Cardiac septum (tissue), 1 donor: ENCODE data around the gene DNAJC17. TPM values are rescaled to one million over a fixed set of nuclear protein-coding genes. Genes with fewer than 3 reads are reported as not detected.

Experiments
- DNase-seq: peaks from one replicate; pipeline ENCODE4 v3.0.0-alpha.2; 2020; ENCODE audit warnings: low spot score
- intact Hi-C: fragments of 100-400 bp; cut with DNase I; formaldehyde crosslinking; loops from one replicate; pipeline ENCODE4 v1.14.0; 2022
- total RNA-seq: library from RNA; stranded (reverse); fragmentation: NEBNext Ultra II Directional; extraction: Animal tissue kit (Norgen Biotek cat#: 25700); gene quantifications from one replicate; pipeline ENCODE4 v1.2.1, GENCODE V29; 2021
- donor health status: DM: no; HTN: no; CAD: no.

Gene DNAJC17
- total RNA-seq, 1 donor from 2014 or later = 19.1 TPM

- DNase-seq = no peak
- intact Hi-C loops = no loop called here
These were observed 28.7 kb upstream of the DNAJC17 start for GRCh38 chr15:40836020-40836419.

DNA sequence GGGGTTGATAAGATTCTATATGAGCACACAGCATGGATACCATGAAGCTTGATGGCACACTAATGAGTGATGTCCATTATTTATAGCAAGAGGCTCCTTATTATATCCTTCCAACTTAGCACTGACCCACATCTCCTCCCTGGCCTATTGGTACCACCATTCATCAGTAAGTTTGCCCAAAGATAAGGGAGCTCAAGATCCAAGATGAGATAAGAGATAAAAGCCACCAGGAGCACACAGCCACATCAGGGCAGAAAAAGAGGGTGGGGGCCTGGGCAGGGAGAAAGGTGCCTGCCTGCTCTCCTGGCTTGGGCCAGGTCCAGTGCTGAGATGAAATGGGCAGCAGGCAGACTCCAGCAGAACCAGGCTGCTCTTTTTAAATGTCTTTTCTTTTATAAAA lies 25.6 kb upstream of the DNAJC17 start:
- intact Hi-C loops = no loop called here
- no peak for DNase-seq

DNA sequence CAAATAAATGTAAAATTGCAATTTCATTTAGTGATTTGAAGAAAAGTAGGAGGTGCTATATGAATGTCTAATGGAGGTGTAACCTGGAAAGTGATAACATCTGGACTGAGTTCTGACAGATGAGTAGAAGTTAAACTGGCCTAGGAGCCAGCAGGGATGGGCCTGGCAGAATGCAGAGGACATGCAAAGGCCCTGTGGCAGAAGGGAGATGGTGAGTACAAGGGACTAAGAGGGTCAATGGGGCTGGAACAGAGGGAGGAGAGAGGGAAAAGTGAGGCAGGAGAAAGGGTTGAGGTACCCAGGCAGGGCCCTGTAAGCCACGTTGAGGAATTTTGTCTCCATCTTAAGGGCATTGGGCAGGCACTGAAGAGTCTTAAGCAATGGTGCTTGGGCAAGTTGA lies 24.6 kb upstream of the DNAJC17 start:
- no peak for DNase-seq
- intact Hi-C loops = no loop called here

DNA sequence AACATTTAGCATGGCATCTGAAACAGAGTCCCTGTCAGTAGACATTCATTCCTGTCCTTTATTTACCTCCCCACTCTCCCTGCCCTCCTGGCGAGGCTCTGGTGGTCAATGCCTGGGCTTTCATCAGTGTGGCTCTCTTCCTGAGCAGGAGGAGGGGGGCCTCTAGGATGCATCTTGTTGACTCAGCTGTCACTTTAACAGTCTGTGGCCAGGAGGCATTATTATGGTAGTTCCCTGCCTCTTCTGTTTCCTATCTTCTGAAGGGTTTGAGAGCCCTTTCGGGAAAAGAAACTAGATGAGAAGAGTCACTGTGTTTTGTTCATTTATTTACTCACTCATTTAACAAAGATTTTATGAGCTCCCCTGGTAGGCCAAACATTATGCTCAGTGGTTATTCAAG lies 23.6 kb upstream of the DNAJC17 start:
- intact Hi-C loops = no loop called here
- DNase-seq = no peak

GRCh38 chr15:40829115-40829514 lies 21.8 kb upstream of the DNAJC17 start:
- intact Hi-C loops = no loop called here
- no peak for DNase-seq

GRCh38 chr15:40828447-40829036 lies 21.3 kb upstream of the DNAJC17 start, which contains the start of gene PPP1R14D:
Gene PPP1R14D, minus strand, starts transcription at chr15:40828708. Its CDS starts 67 bp downstream, at chr15:40828641.
- intact Hi-C loops = no loop called here
- DNase-seq = no peak

DNA sequence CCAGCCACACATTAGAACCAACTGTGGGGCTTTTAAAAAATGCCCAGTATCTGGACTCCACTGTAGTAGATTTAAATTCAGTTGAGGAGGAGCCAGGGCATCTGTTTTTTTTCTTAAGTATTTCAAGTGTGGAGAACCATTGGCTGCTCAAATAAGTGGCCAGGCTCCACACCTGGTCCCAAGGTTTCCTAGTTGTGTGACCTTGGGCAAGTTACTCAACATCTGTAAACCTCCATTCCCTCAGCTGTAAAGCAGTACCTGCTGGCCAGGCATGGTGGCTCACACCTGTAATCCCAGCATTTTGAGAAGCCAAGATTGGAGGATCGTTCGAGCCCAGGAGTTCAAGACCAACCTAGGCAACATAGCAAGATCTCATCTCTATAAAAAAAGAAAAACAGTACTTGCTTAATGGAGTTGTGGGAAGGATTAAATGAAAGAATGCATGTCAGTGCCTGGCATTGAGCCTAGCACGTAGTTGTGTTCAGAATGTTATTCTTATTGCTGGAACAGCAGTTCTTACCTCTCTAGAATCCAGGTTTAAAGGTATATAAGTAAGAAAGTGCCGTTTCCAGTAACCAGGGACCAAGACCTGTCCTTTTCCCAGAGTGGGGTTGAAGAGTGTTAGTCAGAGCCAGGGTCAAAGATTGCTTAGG lies 19.3 kb upstream of the DNAJC17 start:
- intact Hi-C loops = no loop called here
- DNase-seq = no peak

- intact Hi-C loops = no loop called here
- no peak for DNase-seq
These were observed 18.6 kb upstream of the DNAJC17 start for GRCh38 chr15:40825661-40826422.

DNA sequence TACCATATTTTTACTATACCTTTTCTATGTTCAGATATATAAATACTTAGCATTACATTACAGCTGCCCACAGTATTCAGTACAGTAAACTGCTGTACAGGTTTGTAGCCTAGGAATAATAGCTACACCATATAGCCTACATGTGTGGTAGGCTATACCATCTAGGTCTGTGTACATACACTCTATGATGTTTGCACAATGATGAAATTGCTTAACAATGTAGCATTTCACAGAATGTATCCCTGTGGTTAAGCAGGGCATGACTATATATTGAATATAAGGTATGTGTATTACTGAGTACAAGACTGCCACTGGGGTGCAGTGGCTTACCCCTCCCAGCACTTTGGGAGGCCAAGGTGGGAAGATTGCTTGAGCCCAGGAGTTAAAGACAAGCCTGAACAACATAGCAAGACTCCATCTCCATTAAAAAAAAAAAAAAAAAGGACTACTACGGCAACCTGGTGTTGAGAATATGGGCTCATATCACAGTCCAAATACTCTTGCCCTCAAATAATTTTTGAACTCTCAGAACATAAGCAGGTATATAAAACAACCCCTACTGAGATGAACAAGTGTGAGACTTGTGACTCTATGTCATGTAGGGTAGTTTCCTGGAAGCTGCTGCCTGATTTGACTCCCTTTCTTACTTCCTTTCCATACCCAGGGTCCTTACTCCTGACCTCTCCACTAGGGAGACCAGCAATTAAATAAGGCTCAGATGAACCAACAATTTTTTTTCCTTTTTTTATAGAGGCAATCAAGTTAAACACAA lies 16.5 kb upstream of the DNAJC17 start:
- no peak for DNase-seq
- intact Hi-C loops = no loop called here

DNA sequence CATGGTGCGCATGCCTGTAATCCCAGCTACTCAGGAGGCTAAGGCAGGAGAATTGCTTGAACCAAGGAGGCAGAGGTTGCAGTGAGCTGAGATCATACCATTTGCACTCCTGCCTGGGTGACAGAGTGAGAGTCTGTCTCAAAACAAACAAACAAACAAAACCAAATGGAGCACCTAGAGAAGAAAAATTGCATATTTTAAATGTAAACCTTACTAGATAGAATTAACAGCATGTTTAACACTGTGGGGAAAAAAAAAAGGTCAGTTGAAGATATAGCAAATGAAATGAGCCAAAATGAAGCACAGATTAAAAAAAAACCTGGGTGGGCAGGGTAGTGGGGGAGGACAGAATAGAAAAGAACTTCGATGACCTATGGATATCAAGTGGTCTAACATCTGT lies 13.9 kb upstream of the DNAJC17 start:
- DNase-seq = no peak
- intact Hi-C loops = no loop called here

- DNase-seq = no peak
- intact Hi-C loops = no loop called here
These were observed 11.8 kb upstream of the DNAJC17 start for GRCh38 chr15:40819048-40819447.

DNA sequence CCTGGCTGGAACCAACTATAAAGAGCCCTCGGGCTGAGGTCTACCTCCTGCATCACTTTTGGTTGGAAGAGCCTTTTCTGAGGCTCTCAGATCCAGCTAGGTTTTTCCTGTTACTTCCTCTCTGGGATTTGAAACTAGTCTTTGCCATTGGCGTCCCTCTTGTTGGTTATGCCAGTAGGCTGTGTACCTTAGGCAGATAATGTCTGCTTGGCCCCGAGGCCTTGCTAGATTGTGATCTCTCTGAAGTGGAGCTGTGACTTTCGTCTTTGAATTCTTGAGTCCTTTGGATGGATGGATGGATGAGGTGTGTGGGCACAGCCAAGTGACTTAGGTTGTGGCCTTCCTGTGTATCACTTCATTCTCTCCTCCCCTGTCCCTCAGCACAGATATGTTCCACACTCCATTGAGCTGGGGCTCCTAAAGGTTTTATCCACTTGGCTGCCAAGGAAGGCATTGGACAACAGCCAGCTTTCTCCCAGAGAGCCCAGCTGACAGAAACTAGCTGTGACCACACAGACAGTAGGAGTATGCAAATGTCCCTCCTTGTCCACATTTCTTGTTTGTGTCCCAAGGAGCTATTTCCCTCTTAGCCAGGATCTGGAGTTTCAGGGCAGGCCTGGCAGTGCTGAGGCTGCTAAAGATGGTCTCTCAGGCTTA lies 7.9 kb upstream of the DNAJC17 start:
- no peak for DNase-seq
- intact Hi-C loops = no loop called here

- intact Hi-C loops = no loop called here
These were observed 5.6 kb upstream of the DNAJC17 start for GRCh38 chr15:40812721-40813425.

DNA sequence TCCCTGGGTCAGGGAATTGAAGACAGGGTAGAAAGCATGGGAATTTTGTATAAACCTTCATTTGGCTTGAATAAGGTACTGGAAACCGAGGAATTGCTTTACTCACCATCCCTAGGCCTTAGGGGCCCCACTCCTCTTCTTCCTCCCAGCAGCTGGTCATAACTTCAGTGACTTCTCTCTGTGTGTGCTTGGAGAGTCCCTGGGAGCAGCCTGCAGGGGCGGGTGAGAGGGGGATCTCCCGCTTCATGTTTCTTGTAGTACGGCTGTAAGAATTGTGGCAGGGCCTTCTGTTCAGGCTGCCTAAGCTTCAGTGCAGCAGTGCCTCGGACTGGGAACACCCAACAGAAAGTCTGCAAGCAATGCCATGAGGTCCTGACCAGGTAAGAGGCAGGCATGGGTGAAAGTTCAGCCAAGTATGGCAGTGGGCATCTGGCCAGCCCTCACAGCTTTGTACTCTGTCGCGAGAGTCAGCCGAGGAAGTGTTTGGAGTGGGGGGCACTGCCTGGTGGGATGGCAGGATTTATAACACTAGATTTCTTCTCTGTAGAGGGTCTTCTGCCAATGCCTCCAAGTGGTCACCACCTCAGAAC lies 1.7 kb upstream of the DNAJC17 start:
- intact Hi-C loops = loop anchor here (5.0 kb wide), 1 partner anchor 117 kb away; no protein-coding TSS in a partner anchor
- no peak for DNase-seq

More at GRCh38 chr15:40812721-40813425, 5.6 kb upstream of the DNAJC17 start:
- no peak for DNase-seq

DNA sequence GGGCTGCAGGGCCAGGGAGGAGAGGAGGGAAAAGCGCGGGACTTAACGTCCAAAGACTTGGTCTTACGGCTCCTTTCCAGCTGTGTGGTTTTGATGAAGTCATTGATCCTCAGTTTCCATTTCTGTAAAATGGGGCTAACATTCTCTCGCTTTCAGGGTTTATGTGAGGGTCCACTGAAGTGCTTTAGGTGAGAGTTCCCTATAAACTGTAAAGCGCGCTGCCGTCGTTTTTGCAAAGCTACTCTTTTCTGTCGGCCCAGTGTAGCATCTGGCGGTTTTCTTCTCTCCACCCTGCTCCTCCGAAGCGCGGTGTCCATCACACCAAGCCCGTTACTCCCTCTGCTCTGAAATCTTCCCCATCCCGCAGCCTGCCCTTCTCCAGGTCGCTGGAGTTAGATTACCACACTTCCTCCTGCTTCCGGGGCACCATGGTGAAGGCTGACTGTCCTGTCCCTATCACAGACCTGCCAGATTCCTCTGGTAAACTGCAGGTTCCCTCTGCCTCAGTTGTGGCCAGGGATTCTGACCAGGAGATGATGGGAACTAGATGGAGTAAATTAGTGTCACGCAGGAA lies 702 bp upstream of the DNAJC17 start:
- DNase-seq = no peak
- intact Hi-C loops = loop anchor here (1.0 to 5.0 kb wide), 3 partner anchors 53 to 116 kb away; partner anchors contain the start of genes RMDN3 and VPS18

DNA sequence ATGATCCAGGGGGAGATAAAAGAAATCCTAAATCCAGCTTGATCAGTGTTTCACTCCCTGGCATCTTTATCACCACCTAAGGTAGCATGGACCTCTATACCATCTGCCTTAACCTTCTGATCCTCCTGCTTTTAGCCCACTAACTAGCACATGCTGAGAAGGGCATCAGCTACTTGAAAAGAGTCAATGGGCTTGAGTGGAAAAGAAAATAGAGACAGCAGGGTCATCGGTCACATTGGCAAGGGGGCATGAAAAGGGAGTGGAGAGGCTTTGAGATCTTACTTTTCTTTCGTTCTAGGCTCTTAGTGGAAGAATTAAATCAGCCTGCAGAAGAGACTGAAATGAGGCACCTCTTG lies 623 bp downstream of the DNAJC17 start:
- intact Hi-C loops = loop anchor here (1.0 to 5.0 kb wide), 3 partner anchors 51 to 114 kb away; partner anchors contain the start of genes RMDN3 and VPS18
- no peak for DNase-seq

DNA sequence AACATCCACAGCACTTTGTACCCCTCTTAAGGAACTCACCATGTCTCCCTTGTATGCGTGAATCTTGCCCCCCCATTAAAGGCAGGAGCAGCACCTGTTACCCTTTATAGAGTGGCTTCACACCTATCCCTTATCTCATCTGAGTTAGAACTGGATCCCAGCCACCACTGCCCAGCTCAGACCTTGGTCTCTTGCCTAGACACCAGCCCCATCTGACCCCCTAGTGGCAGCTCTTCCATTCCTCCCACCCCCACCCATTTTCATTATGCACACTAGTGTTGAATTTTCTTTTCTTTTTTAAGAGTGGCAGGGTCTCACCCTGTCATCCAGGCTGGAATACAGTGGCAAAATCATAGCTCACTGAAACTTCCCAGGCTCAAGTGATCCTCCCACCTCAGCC lies 3.6 kb downstream of the DNAJC17 start:
- intact Hi-C loops = no loop called here

GRCh38 chr15:40803076-40803475 lies 4.2 kb downstream of the DNAJC17 start:
- DNase-seq = no peak
- intact Hi-C loops = no loop called here

More for the DNA sequence above, 3.6 kb downstream of the DNAJC17 start:
- DNase-seq = no peak
